Memory B cell (primary cell): Measurements from ENCODE around the gene VGF.
"Not testable (repeated sequence)": the region's sequence is repeated elsewhere in the genome, so short reads cannot be mapped to it uniquely, and the experiment has no call there.

ENCODE experiments used
- ATAC-seq: fragments of 150-1000 bp; cut with Tn5 transposase; 2 replicates; pipeline ENCODE4 v1.10.0; 2021; ENCODE audit warnings: low read depth, mild to moderate bottlenecking, moderate library complexity
- DNase-seq, 2 donors: peaks; one replicate each; pipeline ENCODE4 v3.0.0; 2022; ENCODE audit warnings: low spot score in 2 of 2
- H3K27ac Mint-ChIP-seq: one replicate; pipeline ENCODE4 v1.8.0; 2022; ENCODE audit warnings: mild to moderate bottlenecking, moderate library complexity, mixed read lengths
- H3K27me3 Mint-ChIP-seq: one replicate; pipeline ENCODE4 v1.8.0; 2022; ENCODE audit warnings: mixed read lengths
- H3K36me3 Mint-ChIP-seq: one replicate; pipeline ENCODE4 v1.8.0; 2022; ENCODE audit warnings: mild to moderate bottlenecking, mixed read lengths
- H3K4me1 Mint-ChIP-seq: one replicate; pipeline ENCODE4 v1.8.0; 2022; ENCODE audit warnings: mixed read lengths
- H3K4me3 Mint-ChIP-seq: one replicate; pipeline ENCODE4 v1.8.0; 2022; ENCODE audit warnings: mild to moderate bottlenecking, moderate library complexity, mixed read lengths
- H3K9me3 Mint-ChIP-seq: one replicate; pipeline ENCODE4 v1.8.0; 2022; ENCODE audit warnings: mixed read lengths

Gene VGF

GRCh38 chr7:101200504-101200861, 35.1 kb upstream of the VGF start:
- H3K4me3 Mint-ChIP-seq = no peak overlapping the region
- peaks cover 1% of the 10 kb centered on the region for H3K36me3 Mint-ChIP-seq
- no peaks in the 10 kb centered on the region for H3K9me3 Mint-ChIP-seq
- ATAC-seq (no peak), DNase-seq (no peak)
- H3K4me1 Mint-ChIP-seq = peaks cover 15% of the 10 kb centered on the region
- no peak overlapping the region for H3K27ac Mint-ChIP-seq
- H3K27me3 Mint-ChIP-seq = peaks cover 14% of the 10 kb centered on the region

GRCh38 chr7:101199522-101199921, 34.2 kb upstream of the VGF start:
- peaks cover 14% of the 10 kb centered on the region for H3K27me3 Mint-ChIP-seq
- ATAC-seq, H3K36me3 Mint-ChIP-seq, H3K9me3 Mint-ChIP-seq, DNase-seq, H3K4me3 Mint-ChIP-seq, H3K27ac Mint-ChIP-seq: not testable (repeated sequence)
- peaks cover 15% of the 10 kb centered on the region for H3K4me1 Mint-ChIP-seq

GRCh38 chr7:101198476-101198875, 33.1 kb upstream of the VGF start:
- ATAC-seq = no peak
- H3K4me3 Mint-ChIP-seq = no peak overlapping the region
- no peaks in the 10 kb centered on the region for H3K9me3 Mint-ChIP-seq
- peaks cover 14% of the 10 kb centered on the region for H3K27me3 Mint-ChIP-seq
- H3K27ac Mint-ChIP-seq = no peak overlapping the region
- H3K4me1 Mint-ChIP-seq = peaks cover 11% of the 10 kb centered on the region
- DNase-seq = no peak
- peaks cover 1% of the 10 kb centered on the region for H3K36me3 Mint-ChIP-seq

GRCh38 chr7:101197991-101198390, 32.6 kb upstream of the VGF start:
- Mint-ChIP-seq H3K9me3 (no peaks in the 10 kb centered on the region), H3K4me3 (no peak overlapping the region), H3K4me1 (peaks cover 8% of the 10 kb centered on the region), H3K27ac (no peak overlapping the region), H3K36me3 (peaks cover 1% of the 10 kb centered on the region), H3K27me3 (peaks cover 14% of the 10 kb centered on the region)
- DNase-seq (no peak), ATAC-seq (no peak)

GRCh38 chr7:101195884-101196283, 30.5 kb upstream of the VGF start:
- H3K4me3 Mint-ChIP-seq = no peak overlapping the region
- DNase-seq (no peak), ATAC-seq (no peak)
- H3K27me3 Mint-ChIP-seq = peaks cover 12% of the 10 kb centered on the region
- H3K4me1 Mint-ChIP-seq = peaks cover under 1% of the 10 kb centered on the region
- H3K36me3 Mint-ChIP-seq = peaks cover under 1% of the 10 kb centered on the region
- H3K27ac Mint-ChIP-seq = no peak overlapping the region
- no peaks in the 10 kb centered on the region for H3K9me3 Mint-ChIP-seq

GRCh38 chr7:101189109-101189508, 23.7 kb upstream of the VGF start:
- H3K9me3 Mint-ChIP-seq = no peaks in the 10 kb centered on the region
- ATAC-seq = no peak
- peaks cover 9% of the 10 kb centered on the region for H3K27me3 Mint-ChIP-seq
- peaks cover 2% of the 10 kb centered on the region for H3K4me1 Mint-ChIP-seq
- no peak for DNase-seq
- no peaks in the 10 kb centered on the region for H3K36me3 Mint-ChIP-seq
- H3K27ac Mint-ChIP-seq = no peak overlapping the region
- H3K4me3 Mint-ChIP-seq = no peak overlapping the region

- Mint-ChIP-seq H3K4me3 (no peak overlapping the region), H3K4me1 (peaks cover 5% of the 10 kb centered on the region), H3K9me3 (no peaks in the 10 kb centered on the region), H3K27ac (no peak overlapping the region), H3K27me3 (peaks cover 17% of the 10 kb centered on the region), H3K36me3 (no peaks in the 10 kb centered on the region)
- DNase-seq = no peak
- ATAC-seq = peak; percentile 37
Observed at GRCh38 chr7:101186844-101187428, 21.6 kb upstream of the VGF start.

GRCh38 chr7:101186194-101186593, 20.8 kb upstream of the VGF start:
- Mint-ChIP-seq H3K4me3 (no peak overlapping the region), H3K27ac (no peak overlapping the region), H3K4me1 (peaks cover 5% of the 10 kb centered on the region), H3K27me3 (peaks cover 18% of the 10 kb centered on the region), H3K9me3 (no peaks in the 10 kb centered on the region), H3K36me3 (no peaks in the 10 kb centered on the region)
- ATAC-seq (no peak), DNase-seq (no peak)

GRCh38 chr7:101185258-101185839, 20.0 kb upstream of the VGF start:
- Mint-ChIP-seq H3K36me3 (no peaks in the 10 kb centered on the region), H3K27ac (no peak overlapping the region), H3K4me3 (no peak overlapping the region), H3K4me1 (peaks cover 5% of the 10 kb centered on the region), H3K9me3 (no peaks in the 10 kb centered on the region), H3K27me3 (peaks cover 22% of the 10 kb centered on the region)
- ATAC-seq (no peak), DNase-seq (no peak)

- H3K27ac Mint-ChIP-seq = no peak within 1 kb of the TSS
- DNase-seq = no peak
- no peaks in the 10 kb centered on the region for H3K9me3 Mint-ChIP-seq
- ATAC-seq = no peak
- H3K36me3 Mint-ChIP-seq = no peaks in the 10 kb centered on the region
- H3K4me1 Mint-ChIP-seq = peaks cover 9% of the 10 kb centered on the region
- H3K4me3 Mint-ChIP-seq = peak within 1 kb of the TSS; percentile 42
- peaks cover 33% of the 10 kb centered on the region for H3K27me3 Mint-ChIP-seq
Observed at GRCh38 chr7:101180130-101180755, 14.9 kb upstream of the VGF start, which contains the start of gene NAT16. Gene NAT16, minus strand, starts transcription at chr7:101180293. Its CDS starts 5,486 bp downstream, at chr7:101174807.

GRCh38 chr7:101179713-101180112, 14.3 kb upstream of the VGF start:
- H3K4me3 Mint-ChIP-seq = no peak overlapping the region
- DNase-seq (no peak), ATAC-seq (no peak)
- H3K36me3 Mint-ChIP-seq = no peaks in the 10 kb centered on the region
- peaks cover 36% of the 10 kb centered on the region for H3K27me3 Mint-ChIP-seq
- H3K4me1 Mint-ChIP-seq = peaks cover 11% of the 10 kb centered on the region
- no peaks in the 10 kb centered on the region for H3K9me3 Mint-ChIP-seq
- H3K27ac Mint-ChIP-seq = no peak overlapping the region

GRCh38 chr7:101179117-101179516, 13.7 kb upstream of the VGF start:
- peaks cover 1% of the 10 kb centered on the region for H3K36me3 Mint-ChIP-seq
- H3K9me3 Mint-ChIP-seq = peaks cover 1% of the 10 kb centered on the region
- no peak overlapping the region for H3K27ac Mint-ChIP-seq
- H3K27me3 Mint-ChIP-seq = peaks cover 35% of the 10 kb centered on the region
- ATAC-seq (no peak), DNase-seq (no peak)
- peak overlapping the region; percentile 42 for H3K4me3 Mint-ChIP-seq
- H3K4me1 Mint-ChIP-seq = peaks cover 16% of the 10 kb centered on the region

- H3K9me3 Mint-ChIP-seq = peaks cover 2% of the 10 kb centered on the region
- peaks cover 21% of the 10 kb centered on the region for H3K4me1 Mint-ChIP-seq
- no peak overlapping the region for H3K27ac Mint-ChIP-seq
- DNase-seq (no peak), ATAC-seq (no peak)
- H3K4me3 Mint-ChIP-seq = no peak overlapping the region
- peaks cover 2% of the 10 kb centered on the region for H3K36me3 Mint-ChIP-seq
- H3K27me3 Mint-ChIP-seq = peaks cover 41% of the 10 kb centered on the region
Observed at GRCh38 chr7:101177644-101178043, 12.3 kb upstream of the VGF start.

GRCh38 chr7:101175664-101176063, 10.3 kb upstream of the VGF start:
- peaks cover 2% of the 10 kb centered on the region for H3K9me3 Mint-ChIP-seq
- no peak for ATAC-seq
- DNase-seq = no peak
- H3K4me3 Mint-ChIP-seq = no peak overlapping the region
- H3K4me1 Mint-ChIP-seq = peaks cover 27% of the 10 kb centered on the region
- H3K27ac Mint-ChIP-seq = peak overlapping the region; percentile 36
- H3K36me3 Mint-ChIP-seq = peaks cover 4% of the 10 kb centered on the region
- H3K27me3 Mint-ChIP-seq = peaks cover 43% of the 10 kb centered on the region
